GM18870 (cell line): ENCODE data around the gene CEBPE.

ENCODE experiments used
- ATAC-seq: cut with Tn5 transposase; IDR thresholded peaks from one replicate; pipeline ENCODE4 v1.9.1; 2021; ENCODE audit warnings: moderate library complexity; ENCODE audit not compliant: unreplicated experiment

Gene CEBPE

DNA sequence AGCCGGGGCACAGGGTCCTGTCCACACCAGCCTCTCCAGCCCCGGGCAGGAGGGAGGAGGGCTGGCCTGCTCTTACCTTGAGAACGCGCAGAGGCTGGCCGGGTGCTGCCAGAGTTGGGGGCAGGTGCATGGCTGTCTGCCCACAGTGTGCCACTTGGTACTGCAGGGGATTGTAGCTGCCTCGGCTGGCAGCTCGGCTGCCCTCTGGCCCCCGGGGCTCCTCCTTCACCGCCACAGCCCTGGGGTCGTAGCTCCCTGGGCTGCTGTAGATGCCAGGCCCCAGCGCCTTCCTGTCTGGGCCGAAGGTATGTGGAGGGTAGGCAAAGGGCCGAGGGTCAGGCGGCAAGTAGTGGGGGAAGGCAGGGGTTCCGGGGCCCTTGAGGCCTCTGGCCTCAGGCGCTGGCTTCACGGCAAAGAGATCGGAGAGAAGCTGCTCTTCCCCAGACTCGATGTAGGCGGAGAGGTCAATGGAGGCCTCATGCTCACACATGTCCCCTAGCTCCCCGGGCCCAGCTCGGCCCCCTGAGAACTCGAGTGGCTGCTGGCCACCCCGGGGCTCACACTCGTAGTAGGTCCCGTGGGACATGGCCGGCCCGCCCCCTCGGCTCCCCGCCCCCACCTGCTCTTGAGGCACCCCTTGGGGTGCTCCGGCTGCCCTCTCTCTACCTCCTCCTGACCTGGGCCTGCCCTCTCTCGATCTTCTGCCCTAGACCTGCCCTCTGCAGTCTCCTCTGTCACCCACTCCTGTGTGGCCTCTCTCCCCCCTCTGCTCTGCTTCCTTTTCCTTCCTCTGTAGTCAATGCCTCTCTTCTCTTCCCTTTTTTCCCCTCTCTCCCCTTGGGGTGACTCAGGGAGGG, at the start of gene CEBPE:
Gene CEBPE (minus strand): TSS at position 750 of the 857 bp plus-strand sequence. CDS start 164 bp downstream, at position 586.
- no peak for ATAC-seq

DNA sequence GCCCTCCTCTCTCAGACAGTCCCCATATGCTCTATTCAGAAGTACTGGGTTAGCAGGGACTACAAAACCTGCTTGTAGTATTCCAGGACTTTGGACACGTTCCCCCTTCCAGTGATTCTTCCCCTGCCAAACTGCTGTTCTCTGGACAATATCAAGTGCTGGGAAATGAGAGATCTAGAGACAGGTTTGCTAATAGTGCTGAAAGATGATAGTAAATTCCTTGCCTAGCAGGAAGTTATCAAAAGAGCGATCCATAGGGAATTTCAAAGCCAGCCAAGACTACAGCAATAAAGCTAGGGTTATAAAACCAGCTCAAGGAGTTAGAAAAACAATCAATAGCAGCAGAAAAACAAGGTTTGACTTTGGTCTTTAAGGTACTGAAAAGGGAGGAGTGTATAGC, 49.2 kb upstream of the CEBPE start:
- no peak for ATAC-seq

DNA sequence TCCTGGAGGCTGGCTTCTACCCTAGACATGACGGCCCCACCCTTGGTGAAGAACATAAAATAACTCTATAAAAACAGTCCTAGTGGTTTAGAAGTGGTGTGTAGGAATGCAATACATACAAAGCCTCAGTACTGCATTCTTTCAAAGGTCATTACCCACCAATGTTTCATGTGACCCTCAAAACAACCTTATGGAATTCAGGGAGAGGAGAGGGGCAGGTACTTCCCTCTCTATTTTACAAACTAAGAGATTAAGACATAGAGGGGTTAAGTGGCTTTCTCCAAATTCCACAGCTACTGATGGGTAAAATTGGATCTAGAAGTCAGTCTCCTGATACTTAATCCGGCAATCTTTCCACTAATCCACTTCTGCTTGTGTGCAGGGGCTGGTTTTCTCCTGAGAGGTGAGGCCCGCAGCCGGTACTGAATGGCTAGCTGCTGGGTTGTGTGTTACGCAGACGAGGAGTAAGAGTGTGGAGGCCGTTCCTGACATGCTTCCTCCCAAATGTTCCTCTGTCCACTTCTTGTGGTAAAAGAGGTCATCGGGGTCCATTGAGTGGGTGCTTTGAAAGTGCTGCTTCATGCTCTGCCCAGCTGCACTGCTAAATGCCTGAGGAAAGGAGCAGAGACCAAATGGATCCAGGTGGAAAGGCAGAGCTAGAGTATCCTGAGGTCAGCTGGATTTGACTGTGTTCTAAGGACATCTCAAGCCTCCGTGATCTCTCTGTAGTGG, 48.2 kb upstream of the CEBPE start:
- ATAC-seq, result no peak

DNA sequence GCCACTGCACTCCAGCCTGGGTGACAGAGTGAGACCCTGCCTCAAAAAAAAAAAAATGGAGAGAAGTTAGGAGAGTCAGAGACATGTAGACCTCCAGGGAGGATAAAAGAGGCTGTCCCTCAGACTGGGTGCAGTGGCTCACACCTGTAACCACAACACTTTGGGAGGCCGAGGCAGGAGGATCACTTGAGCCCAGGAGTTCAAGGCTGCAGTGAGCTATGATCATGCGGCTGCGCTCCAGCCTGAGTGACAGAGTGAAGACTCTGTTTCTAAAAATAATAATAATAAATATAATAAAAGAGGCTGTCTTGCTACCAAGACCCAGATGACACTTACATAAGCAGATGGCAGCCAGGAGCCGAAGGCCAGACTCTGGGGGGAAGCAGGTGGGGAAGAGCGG, 45.9 kb upstream of the CEBPE start:
- ATAC-seq, result no peak

DNA sequence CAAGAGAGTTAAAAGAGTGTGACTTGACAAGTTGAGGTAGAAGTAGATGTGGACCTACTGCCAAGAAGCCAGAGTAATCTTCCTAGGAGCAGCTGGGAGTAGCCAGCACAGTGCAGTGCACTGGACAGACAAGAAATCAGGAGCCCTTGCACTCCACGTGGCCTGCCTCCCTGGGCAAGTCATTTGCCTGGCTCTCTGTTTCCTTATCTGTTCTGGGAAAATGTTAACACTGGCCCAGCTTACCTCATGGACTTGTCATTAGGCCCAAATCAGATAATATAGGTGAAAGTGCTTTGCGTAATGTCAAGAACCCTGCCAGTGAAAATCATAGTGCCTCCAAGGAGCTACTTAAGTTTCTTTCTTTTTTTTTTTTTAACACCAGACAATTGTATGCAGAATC, 45.2 kb upstream of the CEBPE start:
- no peak for ATAC-seq

DNA sequence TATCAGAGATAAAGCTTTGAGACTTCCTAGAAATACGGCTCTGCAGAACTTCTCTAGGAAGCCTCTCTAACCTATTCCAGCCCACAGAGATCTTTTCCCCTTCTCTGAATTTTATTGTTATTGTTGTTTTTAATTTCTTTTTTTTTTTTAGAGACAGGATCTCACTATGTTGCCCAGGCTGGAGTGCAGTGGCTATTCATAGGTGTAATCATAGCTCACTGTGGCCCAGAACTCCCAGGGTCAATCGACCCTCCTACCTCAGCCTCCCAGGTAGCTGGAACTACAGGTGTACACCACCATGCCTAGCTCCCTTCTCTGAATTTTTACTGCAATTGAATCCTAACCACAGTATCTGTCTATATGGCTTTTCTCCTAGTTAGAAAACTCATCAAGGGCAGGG, 44.8 kb upstream of the CEBPE start:
- ATAC-seq, result no peak

DNA sequence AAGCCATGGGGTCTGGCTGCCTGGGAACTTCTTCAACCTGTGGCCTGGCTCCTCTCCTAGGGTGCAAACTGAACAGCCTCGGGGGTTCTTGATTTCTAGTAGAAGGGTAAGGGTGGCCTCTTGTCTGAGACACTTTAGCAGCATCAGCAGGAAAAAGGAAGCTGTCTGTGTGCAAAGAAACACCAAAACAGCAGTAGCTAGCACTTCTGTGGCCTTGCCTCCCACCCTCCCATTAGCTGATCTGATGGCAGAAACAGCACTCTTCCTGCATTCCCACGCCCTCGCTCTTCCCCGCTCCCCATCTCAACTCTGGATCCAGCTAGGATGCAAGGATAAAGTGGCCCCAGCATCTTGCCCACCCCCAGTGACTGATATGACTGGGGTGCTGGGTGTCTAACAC, 43.7 kb upstream of the CEBPE start:
- ATAC-seq, result no peak

DNA sequence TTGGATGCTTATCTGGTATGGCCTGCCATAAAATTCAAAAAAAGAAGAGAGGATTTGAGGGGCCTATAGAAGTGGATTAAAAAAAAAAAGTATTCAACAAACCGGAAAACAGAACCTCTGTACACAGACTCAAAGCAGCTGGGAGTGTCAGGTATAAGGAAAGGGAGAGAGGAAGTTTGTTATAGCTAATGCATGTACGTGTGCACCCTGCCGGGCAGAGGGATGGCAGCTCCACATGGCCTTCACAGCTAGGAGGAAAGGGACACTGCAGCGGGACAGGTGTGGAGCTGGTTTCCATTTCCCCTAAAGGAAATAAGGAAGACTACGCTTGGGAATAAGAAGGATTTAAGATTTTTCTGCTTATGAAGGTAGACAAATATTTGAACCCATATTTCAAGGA, 43.0 kb upstream of the CEBPE start:
- no peak for ATAC-seq

DNA sequence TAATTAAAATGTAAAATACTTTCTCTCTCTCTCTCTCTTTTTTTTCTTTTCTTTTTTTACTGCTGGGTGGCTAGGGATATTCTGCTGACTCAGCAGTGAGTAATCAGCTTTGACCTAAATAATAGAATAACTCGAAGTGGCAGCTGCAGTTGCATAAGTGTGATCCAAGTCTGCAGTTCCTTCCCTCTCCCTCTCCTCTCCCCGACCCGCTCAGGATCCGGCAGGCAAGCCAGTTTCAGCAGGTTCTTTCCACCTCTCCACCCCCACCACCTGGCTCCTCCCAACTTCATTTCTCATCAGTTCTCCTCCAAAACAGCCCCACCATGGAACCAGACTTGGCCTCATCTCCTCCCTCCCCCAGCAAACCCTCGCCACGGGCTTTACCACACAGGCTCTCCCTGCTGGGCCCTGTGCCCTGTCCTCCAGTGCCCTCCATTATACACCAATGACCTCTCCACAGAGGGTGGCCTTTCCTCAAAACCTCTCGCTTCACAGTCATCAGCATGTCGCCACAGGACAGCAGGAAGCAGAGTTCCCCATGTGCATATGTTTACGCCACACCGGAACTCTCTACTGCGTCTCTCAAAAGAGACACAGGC, 42.0 kb upstream of the CEBPE start:
- ATAC-seq, result no peak

DNA sequence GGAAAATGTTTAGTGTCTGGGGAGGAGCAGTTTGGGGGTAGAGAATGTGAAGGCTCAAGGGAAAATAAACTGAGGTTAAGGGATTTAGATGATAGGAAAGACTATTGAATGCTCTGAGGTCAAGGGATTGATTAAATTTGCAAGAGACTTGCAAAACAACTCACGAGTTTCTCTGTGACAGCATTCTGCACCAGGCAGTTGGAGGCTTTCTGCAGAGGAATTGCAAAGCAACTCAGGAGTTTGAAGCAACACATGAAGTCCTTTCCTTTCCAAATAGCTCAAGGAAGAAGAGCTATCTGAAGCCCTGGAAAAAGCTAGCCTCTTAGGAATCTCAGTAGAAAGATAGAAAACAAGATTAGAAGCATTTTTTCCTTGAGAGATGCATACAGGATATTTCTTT, 40.5 kb upstream of the CEBPE start:
- ATAC-seq, result no peak

DNA sequence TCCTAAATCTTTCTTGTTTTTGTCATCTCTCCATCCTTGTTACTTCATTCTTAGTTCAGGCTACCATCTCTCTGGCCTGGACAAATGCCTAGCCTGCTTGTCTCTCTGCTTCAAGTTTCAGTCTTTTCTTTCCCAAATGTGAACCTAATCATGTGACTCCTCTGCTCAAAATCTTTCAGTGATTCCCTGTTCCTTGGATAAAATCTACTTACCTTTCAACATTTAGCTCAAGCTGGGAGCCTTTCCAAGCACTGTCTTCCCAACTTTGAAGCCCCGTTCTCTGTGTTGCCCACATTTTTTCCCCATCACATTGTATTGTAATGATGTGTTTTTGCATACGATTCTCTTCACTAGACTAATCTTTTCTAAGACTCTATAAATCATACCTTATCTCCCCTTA, 39.7 kb upstream of the CEBPE start:
- ATAC-seq, result no peak

DNA sequence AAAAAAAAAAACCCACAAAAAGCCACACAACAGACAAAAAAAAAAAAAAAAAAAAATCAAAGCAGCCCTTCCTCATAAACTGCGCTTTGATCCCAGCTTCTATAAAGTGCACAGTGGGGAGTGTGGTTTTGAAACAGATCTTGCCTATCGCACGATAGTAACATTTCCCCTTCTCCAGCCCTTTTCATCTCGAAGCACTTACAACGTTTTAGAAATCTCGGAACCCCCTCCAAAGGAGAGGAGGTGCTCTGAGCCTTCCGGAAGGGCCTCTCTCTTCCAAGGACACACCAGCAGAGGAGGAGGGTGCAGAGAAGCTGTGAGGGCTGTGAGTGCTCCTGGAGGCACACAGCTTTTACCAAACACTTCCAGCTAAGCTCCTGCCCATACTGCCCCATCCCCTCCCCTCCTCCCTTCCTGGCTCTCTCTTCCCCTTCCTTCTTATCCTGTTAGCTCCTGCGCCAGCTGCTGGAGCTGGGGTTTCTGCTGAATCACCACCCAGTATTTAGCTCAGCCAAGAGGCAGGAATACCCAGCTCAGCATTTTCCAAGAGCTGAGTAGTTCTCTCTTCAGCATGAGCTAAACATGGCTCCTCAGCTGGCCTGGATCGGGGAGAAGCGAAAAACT, 36.0 kb upstream of the CEBPE start:
- no peak for ATAC-seq

DNA sequence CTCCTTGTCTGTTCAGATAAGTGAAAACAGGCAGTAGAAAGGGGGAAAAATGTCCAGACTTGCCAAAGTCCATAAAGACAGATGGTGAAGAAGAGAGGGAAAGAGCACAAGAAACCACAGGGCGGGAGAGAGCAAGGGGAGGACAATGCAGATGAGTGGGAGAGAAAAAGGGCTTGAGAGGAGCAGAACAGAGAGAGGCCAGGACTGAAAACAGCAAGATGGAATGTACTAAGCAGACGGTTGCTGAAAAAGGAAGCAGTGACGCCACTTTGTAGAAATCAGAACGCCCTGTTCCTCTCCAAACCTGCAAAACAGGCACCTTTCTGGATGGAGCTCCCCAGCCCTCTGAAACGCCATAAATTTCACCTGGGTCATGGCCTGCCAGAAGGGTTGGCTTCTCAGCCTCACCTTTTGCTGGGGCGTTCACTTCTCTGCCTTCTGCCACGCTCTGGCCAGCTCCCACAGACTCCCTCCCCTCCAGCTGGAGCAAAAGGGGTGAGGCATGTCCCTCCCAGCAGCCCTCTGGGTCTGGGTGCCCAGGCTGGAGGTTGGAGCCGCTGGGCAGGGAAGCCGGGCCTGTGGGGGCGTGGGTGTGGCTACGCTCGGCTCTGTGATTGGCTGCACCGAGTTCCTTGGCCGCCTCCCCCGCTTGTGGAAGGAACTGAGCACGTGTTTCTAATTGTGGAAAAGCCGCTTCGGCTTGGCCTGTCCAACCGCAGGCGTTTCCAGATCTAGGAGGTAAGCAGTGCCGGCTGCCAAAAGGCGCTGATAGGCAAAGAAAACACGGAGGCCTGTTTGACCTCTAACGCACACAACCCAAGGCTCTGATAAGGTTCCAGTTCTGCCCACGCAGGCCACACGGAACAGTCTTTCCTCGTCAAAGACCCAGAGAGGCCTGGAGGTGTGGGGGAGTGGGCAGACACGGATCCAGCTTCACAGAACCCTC, 35.1 kb upstream of the CEBPE start:
- no peak for ATAC-seq

DNA sequence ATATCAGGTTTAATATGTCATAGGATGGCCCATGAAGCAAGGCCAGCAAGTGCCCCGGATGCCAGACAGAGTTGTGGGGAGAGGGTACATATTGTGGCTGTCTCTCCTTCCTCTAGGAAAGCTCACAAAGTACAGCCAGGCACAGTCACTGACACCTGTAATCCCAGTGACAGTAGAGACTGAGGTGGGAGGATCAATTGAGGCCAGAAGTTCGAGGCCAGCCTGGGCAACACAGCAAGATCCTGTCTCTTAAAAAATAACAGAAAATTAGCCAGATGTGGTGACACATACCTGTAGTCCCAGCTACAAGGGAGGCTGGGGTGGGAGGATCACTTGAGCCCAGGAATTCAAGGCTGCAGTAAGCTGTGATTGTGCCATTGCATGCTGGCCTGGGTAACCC, 32.3 kb upstream of the CEBPE start:
- ATAC-seq, result no peak

DNA sequence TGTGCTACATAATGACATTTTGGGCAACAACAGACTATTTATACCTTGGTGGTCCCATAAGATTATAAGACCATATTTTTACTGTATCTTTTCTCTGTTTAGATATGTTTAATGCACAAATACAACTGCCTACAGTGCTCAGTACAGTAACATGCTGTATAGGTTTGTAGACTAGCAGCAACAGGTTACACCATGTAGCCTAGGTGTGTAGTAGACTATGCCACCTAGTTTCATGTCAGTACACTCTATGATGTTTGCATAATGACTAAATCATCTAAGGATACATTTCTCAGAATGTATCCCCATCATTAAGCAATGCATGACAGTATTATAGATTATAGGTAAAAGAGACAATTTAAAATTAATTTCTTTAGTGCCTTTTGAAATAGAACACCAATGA, 30.7 kb upstream of the CEBPE start:
- no peak for ATAC-seq

DNA sequence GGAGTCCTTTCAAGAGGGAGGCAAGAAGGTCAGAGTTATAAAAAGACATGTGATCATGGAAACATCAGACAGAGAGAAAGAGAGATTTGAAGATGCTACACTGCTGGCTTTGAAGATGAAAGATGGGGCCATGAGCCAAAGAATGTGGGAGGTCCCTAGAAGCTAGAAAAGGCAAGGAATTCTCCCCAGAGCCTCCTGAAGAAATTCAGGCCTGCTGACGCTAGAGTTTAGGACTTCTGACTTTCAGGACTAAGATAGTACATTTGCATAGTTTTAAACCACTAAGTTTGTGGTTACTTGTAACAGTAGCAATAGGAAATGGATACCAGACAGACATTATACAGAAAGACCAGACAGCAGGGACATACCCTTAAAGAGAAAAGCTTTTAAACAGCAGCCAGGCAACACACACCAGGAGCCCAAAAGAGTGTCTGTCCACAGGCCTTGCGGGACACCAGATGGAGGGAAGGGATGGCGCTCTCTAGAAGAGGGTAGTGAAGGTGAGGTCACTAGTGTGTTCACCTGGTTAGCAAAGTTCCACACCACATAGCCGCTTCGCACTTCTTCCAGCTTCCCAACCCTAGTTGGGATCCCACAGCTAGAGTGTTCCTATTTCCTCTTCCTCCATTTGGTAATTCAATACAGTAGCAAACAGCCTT, 29.7 kb upstream of the CEBPE start:
- ATAC-seq, result no peak

DNA sequence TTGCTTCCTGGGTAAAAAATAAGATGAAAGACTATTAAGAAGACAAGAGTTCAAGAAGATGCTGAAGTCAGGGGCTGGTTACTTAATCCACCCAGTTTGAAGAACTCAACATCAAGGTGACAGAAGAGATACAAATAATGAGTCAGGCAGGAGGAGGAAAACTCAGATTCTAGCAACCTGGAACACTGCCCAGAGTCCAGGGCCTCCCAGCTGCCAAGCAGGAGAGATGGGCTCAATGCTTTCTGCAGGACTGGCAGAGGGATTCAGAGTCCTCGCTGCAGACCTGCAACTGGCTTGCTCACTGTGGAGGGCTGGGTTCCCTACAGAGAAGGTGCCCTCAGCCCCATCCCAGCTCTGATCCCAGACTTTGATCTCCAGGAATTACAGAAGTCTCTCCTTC, 28.6 kb upstream of the CEBPE start:
- ATAC-seq, result no peak

DNA sequence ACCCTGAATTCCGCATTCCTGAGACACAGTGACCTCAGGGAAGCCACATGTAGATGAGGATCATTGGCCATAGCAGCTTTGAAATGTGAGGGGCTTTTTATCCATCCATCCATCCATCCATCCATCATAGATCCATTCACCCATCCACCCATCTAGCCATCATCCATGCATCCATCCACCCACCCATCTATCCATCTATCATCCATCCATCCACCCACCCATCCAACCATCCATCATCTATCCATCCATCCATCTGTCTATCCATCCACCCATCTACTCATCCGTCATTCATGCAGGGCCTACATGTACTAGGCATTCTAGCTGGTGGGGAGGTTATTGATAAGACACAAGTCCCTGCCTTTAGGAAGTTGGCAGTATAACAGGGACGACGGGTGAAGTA, 27.9 kb upstream of the CEBPE start:
- no peak for ATAC-seq

DNA sequence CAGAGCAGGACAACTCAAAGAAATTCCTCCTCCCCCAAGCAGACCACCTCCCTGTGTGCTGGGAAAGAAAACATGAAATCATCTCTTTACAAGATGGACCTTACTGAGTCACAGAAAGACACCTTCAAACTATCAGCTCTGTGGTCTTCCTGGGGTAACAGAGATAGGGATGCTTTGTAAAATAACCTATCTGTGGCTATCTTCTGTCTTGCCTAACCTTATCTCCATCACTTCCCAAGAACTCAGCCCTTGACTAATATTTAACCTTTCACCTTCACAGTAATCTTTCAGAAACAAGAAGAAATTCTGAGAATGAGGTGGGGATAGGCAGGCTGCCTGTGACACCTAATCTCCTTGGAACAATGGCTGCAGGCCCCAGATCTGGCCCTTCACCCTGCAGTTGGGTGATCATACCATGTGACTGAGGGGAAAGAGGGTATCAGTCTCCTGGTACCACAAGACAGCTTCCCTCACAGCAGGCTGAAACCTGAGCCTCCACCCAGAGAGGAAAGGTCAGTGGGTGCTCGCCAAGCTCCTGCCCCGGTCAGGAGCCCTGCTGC, 27.4 kb upstream of the CEBPE start:
- no peak for ATAC-seq
